HCT116 (cell line): ENCODE data around the gene DYDC1. TPM values are rescaled to one million over a fixed set of nuclear protein-coding genes. Genes with fewer than 3 reads are reported as not detected.

Experiments
- ATAC-seq: fragments of 200-7000 bp; cut with Tn5 transposase; 2 replicates; pipeline ENCODE4 v1.9.1; 2020; ENCODE audit warnings: mild to moderate bottlenecking, moderate library complexity
- BruUV-seq: library from RNA; stranded (reverse); fragments of 400-500 nt; replicated peaks from 2 replicates; lab custom pipeline; 2021; lab: Mats Ljungman, UMichigan
- CTCF ChIA-PET: fragments of 300-600 bp; sonication (Branson Sonifier 250); formaldehyde crosslinking; loops from one replicate; lab custom pipeline; 2021; ENCODE audit warnings: antibody characterized with exemption; lab: Charles Lee
- POLR2A ChIA-PET: fragments of 300-600, 350-600 bp; sonication (Branson Sonifier 250); formaldehyde crosslinking; loops from one replicate; lab custom pipeline; 2021; ENCODE audit warnings: antibody characterized with exemption; lab: Charles Lee
- RAD21 ChIA-PET, 2 experiments: fragments of 300-600 bp; sonication (Branson Sonifier 250); formaldehyde crosslinking; loops; one replicate each; lab custom pipeline; 2023; ENCODE audit warnings: low total read pairs in 2 of 2; ENCODE audit not compliant: uncharacterized antibody in 2 of 2, unreplicated experiment in 2 of 2, low non-redundant PET in 1 of 2; lab: Charles Lee
- DNase-seq: peaks from one replicate; pipeline ENCODE4 v3.0.0-alpha.2; 2010; ENCODE audit warnings: low read depth, low spot score
- H2AFZ ChIP-seq: fragments of 200-600 bp; shearing (Covaris generic), sonication (generic); 2 replicates; pipeline ENCODE4 v1.6.1; 2017; ENCODE audit warnings: low read depth, mixed run types, mixed read lengths, antibody characterized with exemption, low read length; ENCODE audit not compliant: poor library complexity, severe bottlenecking
- H3K27ac ChIP-seq: 2 replicates; pipeline ENCODE4 v1.5.1; 2012; ENCODE audit warnings: low read depth, low read length
- H3K27me3 ChIP-seq: fragments of 200-600 bp; sonication (generic); 2 replicates; pipeline ENCODE4 v1.6.1; 2016; ENCODE audit warnings: mixed run types, low read length, mixed read lengths; ENCODE audit not compliant: insufficient read depth
- H3K36me3 ChIP-seq, 2 experiments: fragments of 200-500 bp in 1 of 2; fragments of 200-600 bp in 1 of 2; sonication (Bioruptor generic) in 1 of 2; sonication (generic) in 1 of 2; 2 replicates each; pipeline versions ENCODE4 v1.5.1 to v1.6.1; 2014 to 2016; ENCODE audit warnings: low read length in 2 of 2, inconsistent platforms in 1 of 2, mixed read lengths in 1 of 2, mixed run types in 1 of 2; ENCODE audit not compliant: insufficient read depth in 2 of 2, control insufficient read depth in 1 of 2
- H3K4me1 ChIP-seq, 2 experiments: fragments of 200-600 bp in 1 of 2; sonication (generic) in 1 of 2; 2 replicates each; pipeline versions ENCODE4 v1.5.1 to v1.6.1; 2012 to 2017; ENCODE audit warnings: low read length in 2 of 2, inconsistent platforms in 1 of 2, mild to moderate bottlenecking in 1 of 2, mixed read lengths in 1 of 2, mixed run types in 1 of 2, moderate library complexity in 1 of 2; ENCODE audit not compliant: insufficient read depth in 2 of 2, control insufficient read depth in 1 of 2
- H3K4me2 ChIP-seq: fragments of 200-600 bp; sonication (generic); 2 replicates; pipeline ENCODE4 v1.6.1; 2017; ENCODE audit warnings: mixed run types, low read length, mixed read lengths
- H3K4me3 ChIP-seq, 2 experiments: fragments of 200-600 bp in 1 of 2; sonication (generic) in 1 of 2; replicated peaks in 1 of 2; 2 replicates each; pipeline ENCODE4 v1.5.1; 2011 to 2016; ENCODE audit warnings: low read length in 2 of 2, control low read depth in 1 of 2, low read depth in 1 of 2, mild to moderate bottlenecking in 1 of 2, mixed read lengths in 1 of 2, mixed run types in 1 of 2
- H3K79me2 ChIP-seq: fragments of 200-600 bp; sonication (generic); 2 replicates; pipeline ENCODE4 v1.6.1; 2017; ENCODE audit warnings: mild to moderate bottlenecking, mixed run types, low read length, moderate library complexity, mixed read lengths; ENCODE audit not compliant: insufficient read depth
- H3K9ac ChIP-seq: fragments of 200-600 bp; sonication (generic); 2 replicates; pipeline ENCODE4 v1.6.1; 2016; ENCODE audit warnings: low read length, mixed read lengths
- H3K9me2 ChIP-seq: fragments of 200-600 bp; sonication (generic), shearing (Covaris generic); 2 replicates; pipeline ENCODE4 v1.6.1; 2017; ENCODE audit warnings: mixed run types, mild to moderate bottlenecking, moderate library complexity; ENCODE audit not compliant: insufficient read depth
- H3K9me3 ChIP-seq, 2 experiments: fragments of 200-500 bp in 1 of 2; fragments of 200-600 bp in 1 of 2; sonication (Bioruptor generic) in 1 of 2; sonication (generic) in 1 of 2; 2 replicates each; pipeline ENCODE4 v1.6.1; 2014 to 2017; ENCODE audit warnings: low read length in 2 of 2, mixed read lengths in 2 of 2, inconsistent platforms in 1 of 2, low read depth in 1 of 2, mild to moderate bottlenecking in 1 of 2, mixed run types in 1 of 2, moderate library complexity in 1 of 2; ENCODE audit not compliant: control insufficient read depth in 1 of 2, insufficient read depth in 1 of 2
- H4K20me1 ChIP-seq: fragments of 200-600 bp; sonication (generic), shearing (Covaris generic); 2 replicates; pipeline ENCODE4 v1.6.1; 2017; ENCODE audit warnings: mixed run types, mild to moderate bottlenecking, moderate library complexity; ENCODE audit not compliant: insufficient read depth
- CBX3 ChIP-seq: IDR thresholded peaks from 2 replicates; pipeline ENCODE4 v1.6.1; 2012; ENCODE audit warnings: low read depth
- CEBPB ChIP-seq: IDR thresholded peaks from 2 replicates; pipeline ENCODE4 v1.6.1; 2012; ENCODE audit warnings: low read depth
- EGR1 ChIP-seq: IDR thresholded peaks from 2 replicates; pipeline ENCODE4 v1.6.1; 2012; ENCODE audit warnings: low read depth
- ELF1 ChIP-seq: IDR thresholded peaks from 2 replicates; pipeline ENCODE4 v1.6.1; 2012; ENCODE audit warnings: low read depth, borderline replicate concordance
- EZH2 ChIP-seq: fragments of 200-600 bp; sonication (generic); IDR thresholded peaks from 2 replicates; pipeline ENCODE4 v1.6.1; 2017; ENCODE audit warnings: antibody characterized with exemption, mixed run types
- FOSL1 ChIP-seq: IDR thresholded peaks from 2 replicates; pipeline ENCODE4 v1.6.1; 2012; ENCODE audit warnings: low read depth
- JUND ChIP-seq: IDR thresholded peaks from 2 replicates; pipeline ENCODE4 v1.6.1; 2012
- POLR2AphosphoS5 ChIP-seq: IDR thresholded peaks from 2 replicates; pipeline ENCODE4 v1.6.1; 2011; ENCODE audit warnings: mild to moderate bottlenecking, low read depth, low read length, moderate library complexity
- RAD21 ChIP-seq: IDR thresholded peaks from 2 replicates; pipeline ENCODE4 v1.6.1; 2012; ENCODE audit warnings: low read depth, mild to moderate bottlenecking
- SRF ChIP-seq: IDR thresholded peaks from 2 replicates; pipeline ENCODE4 v1.6.1; 2012; ENCODE audit warnings: low read depth
- intact Hi-C: fragments of 100-400 bp; cut with micrococcal nuclease; formaldehyde crosslinking; loops from 2 replicates; pipeline ENCODE4 v1.10.0; 2022
- total RNA-seq: library from RNA; stranded (reverse); gene quantifications from one replicate; pipeline ENCODE4 v1.2.1, GENCODE V29; 2021; ENCODE audit not compliant: unreplicated experiment
- TF ChIP-seq, protein P1 (sequence below): IDR thresholded peaks from 2 replicates; pipeline ENCODE4 v1.6.1; 2012
- TF ChIP-seq, protein P2 (sequence below), 3 experiments: fragments of 200-600 bp in 1 of 3; sonication (generic) in 1 of 3; IDR thresholded peaks in 2 of 3; conservative IDR thresholded peaks in 1 of 3; 2 replicates each; pipeline ENCODE4 v1.5.1; 2012 to 2017; ENCODE audit warnings: low read depth in 2 of 3, low read length in 2 of 3, antibody characterized with exemption in 1 of 3, borderline replicate concordance in 1 of 3, control low read depth in 1 of 3, mild to moderate bottlenecking in 1 of 3, mixed read lengths in 1 of 3, mixed run types in 1 of 3, moderate library complexity in 1 of 3; ENCODE audit not compliant: insufficient read depth in 1 of 3

DYDC1 gene
- total RNA-seq, 1 experiment from 2014 or later: not detected

DNA sequence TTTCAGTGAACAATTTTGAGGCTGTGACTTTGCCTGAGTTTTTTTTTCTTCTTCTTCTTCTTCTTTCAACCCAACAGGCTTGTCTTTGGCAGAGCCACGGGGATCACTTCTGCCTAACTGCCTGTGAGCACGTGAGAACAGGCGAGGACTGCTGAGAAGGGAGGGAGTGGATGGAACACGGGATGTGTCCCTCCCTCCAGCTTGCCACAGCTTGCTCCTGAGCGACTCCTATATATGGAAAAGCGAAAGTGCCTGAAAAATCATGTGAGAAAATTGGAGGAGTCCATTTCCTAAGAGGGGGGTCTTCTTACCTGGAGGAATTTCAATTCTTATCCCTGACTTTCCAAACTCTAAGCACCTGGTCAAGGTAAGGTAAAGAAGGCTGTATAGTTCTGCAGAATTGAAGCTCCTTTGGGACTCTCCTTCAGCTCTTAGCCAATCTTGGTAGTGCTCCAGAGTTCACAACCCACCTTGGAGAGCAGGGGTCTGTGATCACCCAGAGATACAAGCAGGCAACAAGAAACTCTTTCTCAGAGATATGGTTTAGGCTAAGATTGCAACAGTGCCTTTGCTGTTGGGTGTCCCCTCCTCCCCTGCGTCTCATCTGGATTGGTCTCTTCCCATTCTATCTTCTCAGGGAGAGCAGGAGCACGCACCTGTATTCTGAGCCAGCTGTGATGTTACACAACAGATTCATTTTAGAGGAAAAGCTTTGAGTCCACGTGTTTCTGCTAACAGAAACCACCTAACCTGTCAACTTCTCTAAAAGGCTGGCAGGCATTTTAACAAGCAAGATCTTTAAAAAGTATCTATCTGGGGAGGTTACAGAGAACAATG is 66.9 kb downstream of the DYDC1 start, which contains the start of gene MAT1A (continued):
- no peak for TF ChIP-seq ELF1
- TF ChIP-seq, protein P1, sequence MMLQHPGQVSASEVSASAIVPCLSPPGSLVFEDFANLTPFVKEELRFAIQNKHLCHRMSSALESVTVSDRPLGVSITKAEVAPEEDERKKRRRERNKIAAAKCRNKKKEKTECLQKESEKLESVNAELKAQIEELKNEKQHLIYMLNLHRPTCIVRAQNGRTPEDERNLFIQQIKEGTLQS: no peak
- TF ChIP-seq EGR1: no peak
- TF ChIP-seq CBX3: peak; percentile 81; the same call in 1 of the 2 replicates

DNA sequence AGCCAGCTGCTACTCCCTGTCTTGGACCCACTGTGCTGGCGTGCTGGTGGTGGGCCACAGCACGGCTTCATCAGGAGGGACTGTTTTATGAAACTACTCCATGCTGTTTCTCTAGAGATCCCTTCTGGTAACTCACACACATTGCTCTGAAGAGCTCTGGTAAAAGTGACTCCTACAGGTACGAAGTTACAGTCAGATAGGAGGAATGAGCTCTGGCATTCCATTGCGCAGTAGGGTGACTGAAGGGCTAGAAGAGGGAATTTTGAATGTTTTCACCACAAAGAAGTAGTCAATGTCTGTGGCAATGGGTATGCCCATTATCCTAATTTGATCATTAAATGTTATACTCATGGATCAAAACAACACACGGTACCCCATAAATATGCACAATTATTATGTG is 67.7 kb downstream of the DYDC1 start:
- POLR2A ChIA-PET: no interaction called here
- no peaks in the 10 kb centered on the region for H4K20me1 ChIP-seq
- H3K9me3 ChIP-seq: no peaks in the 10 kb centered on the region
- H3K9ac ChIP-seq: no peak overlapping the region
- H3K4me1 ChIP-seq: peaks cover 4 to 13% of the 10 kb centered on the region in 2 experiments; a peak in 3 of 4 replicates
- RAD21 ChIA-PET: no interaction called here
- H3K4me3 ChIP-seq: no peak overlapping the region
- no peak overlapping the region for H3K4me2 ChIP-seq
- CTCF ChIA-PET: interaction anchor here (1.4 to 1.6 kb wide), 2 partner anchors 28 to 375 kb away, joined by 4 to 5 read pairs; no protein-coding TSS in a partner anchor
- no peak overlapping the region for H2AFZ ChIP-seq
- DNase-seq: no peak
- no peaks in the 10 kb centered on the region for H3K27me3 ChIP-seq
- H3K36me3 ChIP-seq: no peaks in the 10 kb centered on the region
- H3K9me2 ChIP-seq: no peaks in the 10 kb centered on the region
- H3K27ac ChIP-seq: no peak overlapping the region
- no TSS peak for BruUV-seq
- intact Hi-C loops: no loop called here
- TF ChIP-seq, protein P1: no peak
- TF ChIP-seq SRF: no peak
- TF ChIP-seq FOSL1: no peak
- TF ChIP-seq EZH2: no peak
- no peak for TF ChIP-seq JUND
- TF ChIP-seq CEBPB: no peak
- no peak for TF ChIP-seq POLR2AphosphoS5
- no peak for TF ChIP-seq RAD21
- TF ChIP-seq, protein P2, sequence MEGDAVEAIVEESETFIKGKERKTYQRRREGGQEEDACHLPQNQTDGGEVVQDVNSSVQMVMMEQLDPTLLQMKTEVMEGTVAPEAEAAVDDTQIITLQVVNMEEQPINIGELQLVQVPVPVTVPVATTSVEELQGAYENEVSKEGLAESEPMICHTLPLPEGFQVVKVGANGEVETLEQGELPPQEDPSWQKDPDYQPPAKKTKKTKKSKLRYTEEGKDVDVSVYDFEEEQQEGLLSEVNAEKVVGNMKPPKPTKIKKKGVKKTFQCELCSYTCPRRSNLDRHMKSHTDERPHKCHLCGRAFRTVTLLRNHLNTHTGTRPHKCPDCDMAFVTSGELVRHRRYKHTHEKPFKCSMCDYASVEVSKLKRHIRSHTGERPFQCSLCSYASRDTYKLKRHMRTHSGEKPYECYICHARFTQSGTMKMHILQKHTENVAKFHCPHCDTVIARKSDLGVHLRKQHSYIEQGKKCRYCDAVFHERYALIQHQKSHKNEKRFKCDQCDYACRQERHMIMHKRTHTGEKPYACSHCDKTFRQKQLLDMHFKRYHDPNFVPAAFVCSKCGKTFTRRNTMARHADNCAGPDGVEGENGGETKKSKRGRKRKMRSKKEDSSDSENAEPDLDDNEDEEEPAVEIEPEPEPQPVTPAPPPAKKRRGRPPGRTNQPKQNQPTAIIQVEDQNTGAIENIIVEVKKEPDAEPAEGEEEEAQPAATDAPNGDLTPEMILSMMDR (IDR thresholded peaks at IDR 0.05 in 2 of 3, conservative IDR thresholded peaks at IDR 0.05 in 1 of 3; ENCODE audit: borderline replicate concordance in 1 of 3, insufficient read depth in 1 of 3, low read depth in 2 of 3, low read length in 2 of 3): no peak
- no peaks in the 10 kb centered on the region for H3K79me2 ChIP-seq
- no peak for ATAC-seq

Other genes with a start within 250 kb of the DYDC1 start
- not detected for gene PLAC9, start 224.0 kb downstream of the DYDC1 start, total RNA-seq
- gene ANXA11, start 151.2 kb downstream of the DYDC1 start, total RNA-seq: 181 TPM
- 1.6 TPM for gene MAT1A, start 67.1 kb downstream of the DYDC1 start, total RNA-seq
- gene DYDC2, start within 50 bp of the DYDC1 start, total RNA-seq: not detected
- gene PRXL2A, start 51.8 kb upstream of the DYDC1 start, total RNA-seq: 4.9 TPM
- 86.8 TPM for gene TSPAN14, start 97.6 kb upstream of the DYDC1 start, total RNA-seq
- 0.22 TPM for gene SH2D4B, start 181.1 kb upstream of the DYDC1 start, total RNA-seq